NB4 (cell line): ENCODE measurements around the gene PEDS1.

ENCODE experiments used
- MAX ChIP-seq: IDR thresholded peaks from 2 replicates; pipeline ENCODE4 v1.6.1; 2011; ENCODE audit warnings: low read depth, low read length
- MYC ChIP-seq: IDR thresholded peaks from 2 replicates; pipeline ENCODE4 v1.6.1; 2011; ENCODE audit warnings: low read depth, low read length
- POLR2A ChIP-seq: IDR thresholded peaks from 2 replicates; pipeline ENCODE4 v1.6.1; 2011; ENCODE audit warnings: mild to moderate bottlenecking; ENCODE audit not compliant: insufficient read length; ENCODE audit errors: extremely low read depth
- TF ChIP-seq, protein P1 (sequence below): IDR thresholded peaks from one replicate; pipeline ENCODE4 v1.5.1; 2012; ENCODE audit warnings: low read depth, low read length

DNA sequence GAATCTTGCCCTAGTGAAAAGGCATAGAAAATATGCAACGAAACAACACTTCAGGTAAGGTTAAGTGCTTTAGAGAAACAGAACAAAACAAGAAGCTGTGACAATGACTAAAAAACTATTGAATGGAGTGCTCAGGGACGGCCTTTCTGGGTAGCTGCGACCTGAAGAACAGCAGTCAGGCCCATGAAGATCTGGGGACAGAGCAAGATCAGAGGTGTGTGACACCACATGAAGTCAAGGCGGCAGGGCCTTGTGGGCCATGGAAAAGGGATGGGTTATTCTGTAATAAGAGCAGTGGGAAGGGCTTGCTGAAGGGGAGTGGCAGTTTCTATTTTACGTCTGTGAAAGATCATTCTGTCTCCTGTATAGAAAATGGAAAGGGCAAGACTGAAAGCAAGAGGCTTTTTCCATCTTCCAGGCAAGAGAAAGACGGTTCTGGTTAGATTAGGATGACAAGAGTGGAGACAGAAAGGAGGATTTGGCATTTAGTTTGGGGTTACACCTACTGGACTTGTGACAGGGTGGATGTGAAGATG is 45.7 kb downstream of the PEDS1 start:
- TF ChIP-seq, protein P1, sequence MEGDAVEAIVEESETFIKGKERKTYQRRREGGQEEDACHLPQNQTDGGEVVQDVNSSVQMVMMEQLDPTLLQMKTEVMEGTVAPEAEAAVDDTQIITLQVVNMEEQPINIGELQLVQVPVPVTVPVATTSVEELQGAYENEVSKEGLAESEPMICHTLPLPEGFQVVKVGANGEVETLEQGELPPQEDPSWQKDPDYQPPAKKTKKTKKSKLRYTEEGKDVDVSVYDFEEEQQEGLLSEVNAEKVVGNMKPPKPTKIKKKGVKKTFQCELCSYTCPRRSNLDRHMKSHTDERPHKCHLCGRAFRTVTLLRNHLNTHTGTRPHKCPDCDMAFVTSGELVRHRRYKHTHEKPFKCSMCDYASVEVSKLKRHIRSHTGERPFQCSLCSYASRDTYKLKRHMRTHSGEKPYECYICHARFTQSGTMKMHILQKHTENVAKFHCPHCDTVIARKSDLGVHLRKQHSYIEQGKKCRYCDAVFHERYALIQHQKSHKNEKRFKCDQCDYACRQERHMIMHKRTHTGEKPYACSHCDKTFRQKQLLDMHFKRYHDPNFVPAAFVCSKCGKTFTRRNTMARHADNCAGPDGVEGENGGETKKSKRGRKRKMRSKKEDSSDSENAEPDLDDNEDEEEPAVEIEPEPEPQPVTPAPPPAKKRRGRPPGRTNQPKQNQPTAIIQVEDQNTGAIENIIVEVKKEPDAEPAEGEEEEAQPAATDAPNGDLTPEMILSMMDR: no peak
- TF ChIP-seq MAX: no peak
- no peak for TF ChIP-seq POLR2A
- no peak for TF ChIP-seq MYC
